ENCODE results near the gene PCDHGC5.

PCDHGC5 gene

GRCh38 chr5:141478321-141478945 is 10.4 kb upstream of the PCDHGC5 start:
- H3K36me3 ChIP-seq (ENCODE audit: insufficient read depth, low read length), result no peaks in the 10 kb centered on the region
- no peak overlapping the region for H3K4me3 ChIP-seq (ENCODE audit: low read depth, low read length, poor library complexity, severe bottlenecking)
- no peak overlapping the region for H3K27ac ChIP-seq (ENCODE audit: low read depth, low read length, poor library complexity, severe bottlenecking)

GRCh38 chr5:141479776-141480175 is 9.1 kb upstream of the PCDHGC5 start:
- Histone ChIP-seq H2AFZ (ENCODE audit: low read length) (no peak overlapping the region), H3K27ac (ENCODE audit: low read depth, low read length, poor library complexity, severe bottlenecking) (no peak overlapping the region), H3K4me3 (ENCODE audit: low read depth, low read length, poor library complexity, severe bottlenecking) (no peak overlapping the region), H3K9ac (ENCODE audit: low read length) (no peak overlapping the region), H3K4me1 (ENCODE audit: insufficient read depth, low read length, severe bottlenecking) (peaks cover 40% of the 10 kb centered on the region), H3K79me2 (ENCODE audit: insufficient read depth, low read length) (no peaks in the 10 kb centered on the region), H3K4me2 (ENCODE audit: low read length) (no peak overlapping the region), H3K36me3 (ENCODE audit: insufficient read depth, low read length) (no peaks in the 10 kb centered on the region), H3K9me2 (ENCODE audit: low read depth, low read length) (no peaks in the 10 kb centered on the region), H3K27me3 (ENCODE audit: insufficient read depth, low read length) (peaks cover 13% of the 10 kb centered on the region), H3F3A (ENCODE audit: insufficient read depth, low read length) (no peaks in the 10 kb centered on the region), H3K9me3 (ENCODE audit: low read length) (no peaks in the 10 kb centered on the region), H4K20me1 (ENCODE audit: insufficient read depth, low read length) (no peaks in the 10 kb centered on the region)
- no peak for TF ChIP-seq CTCF (IDR thresholded peaks at IDR 0.05; ENCODE audit: low read length)
- no peak for TF ChIP-seq EZH2 (IDR thresholded peaks at IDR 0.05; ENCODE audit: borderline replicate concordance, low read length)

More at GRCh38 chr5:141478321-141478945, 10.4 kb upstream of the PCDHGC5 start:
- Histone ChIP-seq H3F3A (ENCODE audit: insufficient read depth, low read length) (no peaks in the 10 kb centered on the region), H3K9ac (ENCODE audit: low read length) (no peak overlapping the region), H4K20me1 (ENCODE audit: insufficient read depth, low read length) (no peaks in the 10 kb centered on the region), H3K4me2 (ENCODE audit: low read length) (peak overlapping the region; percentile 83; the same call in 1 of the 2 replicates), H3K27me3 (ENCODE audit: insufficient read depth, low read length) (peaks cover 9% of the 10 kb centered on the region; the same call in 1 of the 2 replicates), H3K9me2 (ENCODE audit: low read depth, low read length) (no peaks in the 10 kb centered on the region), H3K9me3 (ENCODE audit: low read length) (no peaks in the 10 kb centered on the region), H2AFZ (ENCODE audit: low read length) (no peak overlapping the region), H3K79me2 (ENCODE audit: insufficient read depth, low read length) (no peaks in the 10 kb centered on the region), H3K4me1 (ENCODE audit: insufficient read depth, low read length, severe bottlenecking) (peaks cover 31% of the 10 kb centered on the region)
- TF ChIP-seq CTCF (IDR thresholded peaks at IDR 0.05; ENCODE audit: low read length), result peak; percentile 73
- TF ChIP-seq EZH2 (IDR thresholded peaks at IDR 0.05; ENCODE audit: borderline replicate concordance, low read length), result no peak

- H3K9ac ChIP-seq (ENCODE audit: low read length), result no peak overlapping the region
- H3K4me3 ChIP-seq (ENCODE audit: low read depth, low read length, poor library complexity, severe bottlenecking), result no peak overlapping the region
- no peaks in the 10 kb centered on the region for H3F3A ChIP-seq (ENCODE audit: insufficient read depth, low read length)
- no peak overlapping the region for H2AFZ ChIP-seq (ENCODE audit: low read length)
- TF ChIP-seq EZH2 (IDR thresholded peaks at IDR 0.05; ENCODE audit: borderline replicate concordance, low read length) (no peak), CTCF (IDR thresholded peaks at IDR 0.05; ENCODE audit: low read length) (no peak)
- no peaks in the 10 kb centered on the region for H3K79me2 ChIP-seq (ENCODE audit: insufficient read depth, low read length)
- H3K27me3 ChIP-seq (ENCODE audit: insufficient read depth, low read length), result peaks cover 4% of the 10 kb centered on the region; the same call in 1 of the 2 replicates
- H3K36me3 ChIP-seq (ENCODE audit: insufficient read depth, low read length), result no peaks in the 10 kb centered on the region
- peaks cover 14% of the 10 kb centered on the region for H3K4me1 ChIP-seq (ENCODE audit: insufficient read depth, low read length, severe bottlenecking)
- H4K20me1 ChIP-seq (ENCODE audit: insufficient read depth, low read length), result no peaks in the 10 kb centered on the region
- H3K4me2 ChIP-seq (ENCODE audit: low read length), result peak overlapping the region; percentile 63; the same call in 1 of the 2 replicates
- no peak overlapping the region for H3K27ac ChIP-seq (ENCODE audit: low read depth, low read length, poor library complexity, severe bottlenecking)
- no peaks in the 10 kb centered on the region for H3K9me3 ChIP-seq (ENCODE audit: low read length)
- H3K9me2 ChIP-seq (ENCODE audit: low read depth, low read length), result no peaks in the 10 kb centered on the region
These were observed 5.0 kb upstream of the PCDHGC5 start for GRCh38 chr5:141483902-141484301.

Measured in OCI-LY1 (cell line).